CD4-positive, alpha-beta T cell treated with Interleukin-21 for 1 hour (primary cell): Measurements from ENCODE around the gene PARP11.

Experiments used
- DNase-seq: peaks from one replicate; pipeline ENCODE4 v3.0.0-alpha.2; 2020

PARP11 gene

GRCh38 chr12:3872800-3873636 is at the start of gene PARP11:
Gene PARP11 (minus strand): TSS chr12:3873399. CDS start chr12:3873229, 170 bp downstream.
- DNase-seq: peak; percentile 97

- DNase-seq: no peak
Measured at GRCh38 chr12:3922033-3922432, 48.8 kb upstream of the PARP11 start.

- DNase-seq: no peak
Measured at GRCh38 chr12:3921526-3921925, 48.3 kb upstream of the PARP11 start.

GRCh38 chr12:3921151-3921471 is 47.9 kb upstream of the PARP11 start:
- DNase-seq: no peak

- no peak for DNase-seq
Measured at GRCh38 chr12:3920351-3921150, 47.4 kb upstream of the PARP11 start.

- no peak for DNase-seq
Measured at GRCh38 chr12:3913278-3913677, 40.1 kb upstream of the PARP11 start.

- no peak for DNase-seq
Measured at GRCh38 chr12:3912863-3913262, 39.7 kb upstream of the PARP11 start.

- no peak for DNase-seq
Measured at GRCh38 chr12:3911409-3911808, 38.2 kb upstream of the PARP11 start.

GRCh38 chr12:3905664-3906063 is 32.5 kb upstream of the PARP11 start:
- DNase-seq: no peak

- DNase-seq: no peak
Measured at GRCh38 chr12:3904999-3905398, 31.8 kb upstream of the PARP11 start.

GRCh38 chr12:3902921-3903320 is 29.7 kb upstream of the PARP11 start:
- DNase-seq: no peak

- DNase-seq: no peak
Measured at GRCh38 chr12:3901116-3901515, 27.9 kb upstream of the PARP11 start.

- DNase-seq: no peak
Measured at GRCh38 chr12:3898756-3899155, 25.6 kb upstream of the PARP11 start.

- DNase-seq: peak; percentile 55
Measured at GRCh38 chr12:3897371-3897971, 24.3 kb upstream of the PARP11 start.

- DNase-seq: no peak
Measured at GRCh38 chr12:3896801-3897351, 23.7 kb upstream of the PARP11 start.

- no peak for DNase-seq
Measured at GRCh38 chr12:3896356-3896755, 23.2 kb upstream of the PARP11 start.

- DNase-seq: no peak
Measured at GRCh38 chr12:3892631-3893030, 19.4 kb upstream of the PARP11 start.

- DNase-seq: no peak
Measured at GRCh38 chr12:3891201-3891600, 18.0 kb upstream of the PARP11 start.

- no peak for DNase-seq
Measured at GRCh38 chr12:3888659-3889058, 15.5 kb upstream of the PARP11 start.

- peak; percentile 75 for DNase-seq
Measured at GRCh38 chr12:3885277-3886094, 12.3 kb upstream of the PARP11 start.

GRCh38 chr12:3884671-3885070 is 11.5 kb upstream of the PARP11 start:
- no peak for DNase-seq

- DNase-seq: peak; percentile 53
Measured at GRCh38 chr12:3882896-3883564, 9.8 kb upstream of the PARP11 start.
